RCC 7860 (cell line): ENCODE results near the gene INTS2.
"Not testable (repeated sequence)": the region's sequence is repeated elsewhere in the genome, so short reads cannot be mapped to it uniquely, and the experiment has no call there.

Experiments used
- DNase-seq: peaks from one replicate; pipeline ENCODE4 v3.0.0-alpha.2; 2015; ENCODE audit warnings: low spot score
- FAIRE-seq: peaks from 2 replicates; lab custom pipeline; 2012; peaks lifted over from hg19 to GRCh38; lab: Jason Lieb, UNC

Gene INTS2

GRCh38 chr17:61927208-61928100 lies at the start of gene INTS2:
Gene INTS2, minus strand, starts transcription at chr17:61927982. Its CDS starts 1,338 bp downstream, at chr17:61926644.
- DNase-seq: peak; percentile 84
- FAIRE-seq: no peak

- no peak for DNase-seq
- FAIRE-seq: no peak
Observed at GRCh38 chr17:61974115-61974514, 46.3 kb upstream of the INTS2 start.

- DNase-seq (no peak), FAIRE-seq (no peak)
Observed at GRCh38 chr17:61972311-61972710, 44.5 kb upstream of the INTS2 start.

- FAIRE-seq (no peak), DNase-seq (no peak)
Observed at GRCh38 chr17:61970030-61970429, 42.2 kb upstream of the INTS2 start.

- DNase-seq: no peak
- FAIRE-seq: no peak
Observed at GRCh38 chr17:61968757-61969156, 41.0 kb upstream of the INTS2 start.

GRCh38 chr17:61967729-61968128 lies 39.9 kb upstream of the INTS2 start:
- FAIRE-seq (no peak), DNase-seq (no peak)

GRCh38 chr17:61966191-61966590 lies 38.4 kb upstream of the INTS2 start:
- DNase-seq: no peak

GRCh38 chr17:61955619-61956018 lies 27.8 kb upstream of the INTS2 start:
- DNase-seq (no peak), FAIRE-seq (no peak)

More at GRCh38 chr17:61966191-61966590, 38.4 kb upstream of the INTS2 start:
- FAIRE-seq: no peak

- no peak for FAIRE-seq
Observed at GRCh38 chr17:61947367-61948078, 19.7 kb upstream of the INTS2 start.

GRCh38 chr17:61946359-61946758 lies 18.6 kb upstream of the INTS2 start:
- FAIRE-seq: no peak
- no peak for DNase-seq

More at GRCh38 chr17:61947367-61948078, 19.7 kb upstream of the INTS2 start:
- no peak for DNase-seq

- FAIRE-seq (no peak), DNase-seq (no peak)
Observed at GRCh38 chr17:61943117-61943516, 15.3 kb upstream of the INTS2 start.

- DNase-seq: no peak
- no peak for FAIRE-seq
Observed at GRCh38 chr17:61942085-61942484, 14.3 kb upstream of the INTS2 start.

GRCh38 chr17:61928101-61928436 lies 287 bp upstream of the INTS2 start:
- FAIRE-seq (no peak), DNase-seq (no peak)

- DNase-seq (no peak), FAIRE-seq (no peak)
Observed at GRCh38 chr17:61926826-61927207, 965 bp downstream of the INTS2 start.

- not testable (repeated sequence) for FAIRE-seq, DNase-seq
Observed at GRCh38 chr17:61915162-61915561, 12.6 kb downstream of the INTS2 start.

- FAIRE-seq (no peak), DNase-seq (no peak)
Observed at GRCh38 chr17:61908292-61909037, 19.3 kb downstream of the INTS2 start.

GRCh38 chr17:61907361-61907760 lies 20.4 kb downstream of the INTS2 start:
- FAIRE-seq (no peak), DNase-seq (no peak)

GRCh38 chr17:61904094-61904710 lies 23.6 kb downstream of the INTS2 start:
- DNase-seq: no peak
- no peak for FAIRE-seq

- FAIRE-seq (no peak), DNase-seq (no peak)
Observed at GRCh38 chr17:61903251-61903650, 24.5 kb downstream of the INTS2 start.

GRCh38 chr17:61897548-61898180 lies 30.1 kb downstream of the INTS2 start:
- DNase-seq: no peak
- no peak for FAIRE-seq
